GM12878 (cell line): Measurements from ENCODE around the gene SYCP2. TPM values are rescaled to one million over a fixed set of nuclear protein-coding genes. Genes with fewer than 3 reads are reported as not detected.
"Not testable (repeated sequence)": the region's sequence is repeated elsewhere in the genome, so short reads cannot be mapped to it uniquely, and the experiment has no call there.

ENCODE experiments used
- ATAC-seq: fragments of 200-7000 bp; cut with Tn5 transposase; 3 replicates; pipeline ENCODE4 v1.9.1; 2020; ENCODE audit warnings: mild to moderate bottlenecking, moderate library complexity
- BruUV-seq: library from RNA; stranded (reverse); fragments of 400-500 nt; replicated peaks from 2 replicates; lab custom pipeline; 2021; lab: Mats Ljungman, UMichigan
- CTCF ChIA-PET: fragments of 300-600 bp; sonication (Branson Sonifier 250); formaldehyde crosslinking; extraction: SDS; loops from one replicate; lab custom pipeline; 2021; ENCODE audit warnings: inconsistent platforms; lab: Yijun Ruan, JAX
- POLR2A ChIA-PET: fragments of 350-600 bp; formaldehyde crosslinking; extraction: SDS; loops from one replicate; lab custom pipeline; 2021; ENCODE audit warnings: inconsistent platforms; lab: Charles Lee
- RAD21 ChIA-PET: fragments of 300-600 bp; sonication (Branson Sonifier 250); formaldehyde crosslinking; loops from one replicate; lab custom pipeline; 2023; ENCODE audit warnings: antibody characterized with exemption; ENCODE audit not compliant: unreplicated experiment; lab: Charles Lee
- SMC1A ChIA-PET: fragments of 300-600 bp; sonication (Branson Sonifier 250); formaldehyde crosslinking; loops from one replicate; lab custom pipeline; 2023; ENCODE audit not compliant: unreplicated experiment, uncharacterized antibody; lab: Charles Lee
- DNase-seq: peaks from one replicate; pipeline ENCODE4 v3.0.0-alpha.2; 2011; ENCODE audit warnings: low read depth, low spot score
- FAIRE-seq: peaks from 3 replicates; lab custom pipeline; 2011; peaks lifted over from hg19 to GRCh38; lab: Jason Lieb, UNC
- H2AFZ ChIP-seq: 2 replicates; pipeline ENCODE4 v1.6.0; 2011; ENCODE audit warnings: low read depth, low read length, control low read depth; ENCODE audit not compliant: control insufficient read depth
- H3K27ac ChIP-seq: 2 replicates; pipeline ENCODE4 v1.5.1; 2011; ENCODE audit warnings: control low read depth; ENCODE audit not compliant: control insufficient read depth, insufficient read depth
- H3K27me3 ChIP-seq, 2 experiments: replicated peaks in 1 of 2; 2 replicates each; pipeline versions ENCODE4 v1.6.0 to v1.6.1; 2011; ENCODE audit warnings: low read length in 1 of 2; ENCODE audit not compliant: control insufficient read depth in 2 of 2, insufficient read depth in 2 of 2
- H3K36me3 ChIP-seq, 2 experiments: 2 replicates each; pipeline ENCODE4 v1.5.1; 2011; ENCODE audit warnings: low read length in 1 of 2; ENCODE audit not compliant: control insufficient read depth in 2 of 2, insufficient read depth in 2 of 2
- H3K4me1 ChIP-seq: 2 replicates; pipeline ENCODE4 v1.6.1; 2011; ENCODE audit warnings: mild to moderate bottlenecking, low read length, moderate library complexity, mixed read lengths; ENCODE audit not compliant: control insufficient read depth, insufficient read depth
- H3K4me2 ChIP-seq: 2 replicates; pipeline ENCODE4 v1.6.0; 2011; ENCODE audit warnings: control low read depth; ENCODE audit not compliant: control insufficient read depth, insufficient read depth
- H3K4me3 ChIP-seq: fragments of 200-600 bp; sonication (generic); 2 replicates; pipeline ENCODE4 v1.5.1; 2016
- H3K79me2 ChIP-seq: 2 replicates; pipeline ENCODE4 v1.6.0; 2011; ENCODE audit warnings: low read length; ENCODE audit not compliant: control insufficient read depth, insufficient read depth
- H3K9ac ChIP-seq: 2 replicates; pipeline ENCODE4 v1.8.0; 2011; ENCODE audit warnings: low read length, control low read depth, mixed read lengths; ENCODE audit not compliant: control insufficient read depth, insufficient read depth
- H3K9me3 ChIP-seq: replicated peaks from 3 replicates; pipeline ENCODE4 v1.5.1; 2011; ENCODE audit warnings: mild to moderate bottlenecking, low read length; ENCODE audit not compliant: control insufficient read depth, insufficient read depth
- H4K20me1 ChIP-seq: 2 replicates; pipeline ENCODE4 v1.6.0; 2011; ENCODE audit not compliant: control insufficient read depth, insufficient read depth
- KLF5 ChIP-seq: fragments of 450-650 bp; IDR thresholded peaks from 2 replicates; pipeline ENCODE4 v1.6.1; 2014; ENCODE audit warnings: mild to moderate bottlenecking; ENCODE audit not compliant: partially characterized antibody
- NFYB ChIP-seq: IDR thresholded peaks from 2 replicates; pipeline ENCODE4 v1.6.1; 2011; ENCODE audit warnings: low read depth, mild to moderate bottlenecking, low read length, improper control_type of control experiment, moderate library complexity; ENCODE audit not compliant: insufficient read depth
- ZBTB11 ChIP-seq: fragments of 450-650 bp; formaldehyde crosslinking; IDR thresholded peaks from 2 replicates; pipeline ENCODE4 v1.5.0; 2022; ENCODE audit warnings: mild to moderate bottlenecking, missing genetic modification characterization
- WGBS: methylation state at CpG from one replicate; pipeline ENCODE4 v1.1.6; 2016; ENCODE audit warnings: low lambda C conversion rate; ENCODE audit not compliant: insufficient replicate concordance, insufficient coverage; ENCODE audit errors: missing lambda C conversion rate; 5-methylcytosine and 5-hydroxymethylcytosine counted together
- in situ Hi-C: fragments of 300-500 bp; cut with MboI; formaldehyde crosslinking; loops from 9 replicates; pipeline ENCODE4 v1.14.3; 2018; ENCODE audit warnings: mixed read lengths
- intact Hi-C: fragments of 100-400 bp; cut with micrococcal nuclease; formaldehyde crosslinking; loops from one replicate; pipeline ENCODE4 v1.14.2; 2022; ENCODE audit not compliant: unreplicated experiment
- polyA plus RNA-seq, 11 experiments: library from polyadenylated mRNA; depleted of rRNA in 4 of 11; unstranded in 6 of 11; stranded (reverse) in 5 of 11; fragments of >200 nt; fragmentation: Nextera tagmentation in 4 of 11; fragmentation: Illumina TruSeq in 1 of 11; extraction: Ambion mirVana in 4 of 11; extraction: Trizol in 1 of 11; gene quantifications; 1 replicate in 1 of 11; 2 replicates in 10 of 11; pipeline versions ENCODE4 v1.2.1 to v1.2.3, GENCODE V29; 2011 to 2016; ENCODE audit warnings: inconsistent platforms in 2 of 11, missing spikeins in 2 of 11, low read depth in 1 of 11
- total RNA-seq, 4 experiments: library from RNA; depleted of rRNA in 3 of 4; stranded (reverse); fragments of >200 nt in 3 of 4; fragmentation: Illumina TruSeq in 1 of 4; extraction: Trizol in 1 of 4; gene quantifications; 2 replicates each; pipeline versions ENCODE4 v1.2.1 to v1.2.3, GENCODE V29; 2013 to 2021

SYCP2 gene
- total and polyA plus RNA-seq, 10 of the 15 experiments (the other 5 are each of a cell fraction or from before 2014, with no cell fraction given), result 0.01 to 0.18 (median 0.09) TPM; not detected in 2

- TF ChIP-seq NFYB (no peak), ZBTB11 (CRISPR knock-in tag) (no peak), KLF5 (no peak)
These were observed 75.5 kb downstream of the SYCP2 start (continued) for GRCh38 chr20:59857966-59858365.

GRCh38 chr20:59856941-59857340, 76.5 kb downstream of the SYCP2 start:
- CTCF ChIA-PET, H2AFZ ChIP-seq, POLR2A ChIA-PET, H3K4me1 ChIP-seq, FAIRE-seq, RAD21 ChIA-PET, H3K9me3 ChIP-seq, H3K4me3 ChIP-seq, H3K27ac ChIP-seq, ATAC-seq, in situ Hi-C loops, H3K4me2 ChIP-seq, H3K9ac ChIP-seq, H3K79me2 ChIP-seq, intact Hi-C loops, H3K36me3 ChIP-seq, DNase-seq, H4K20me1 ChIP-seq, H3K27me3 ChIP-seq, BruUV-seq: not testable (repeated sequence)
- 30% methylated on average over 5 of the region's 5 CpGs for WGBS
- SMC1A ChIA-PET, result interaction anchor here (1.1 kb wide), 1 partner anchor 9 kb away, joined by 4 read pairs; no protein-coding TSS in a partner anchor

- H3K27ac ChIP-seq, RAD21 ChIA-PET, H3K4me2 ChIP-seq, FAIRE-seq, H3K79me2 ChIP-seq, DNase-seq, H3K4me1 ChIP-seq, ATAC-seq, H3K27me3 ChIP-seq, H4K20me1 ChIP-seq, H2AFZ ChIP-seq, H3K36me3 ChIP-seq, SMC1A ChIA-PET, CTCF ChIA-PET, H3K9ac ChIP-seq, BruUV-seq, in situ Hi-C loops, intact Hi-C loops, H3K4me3 ChIP-seq, H3K9me3 ChIP-seq, POLR2A ChIA-PET: not testable (repeated sequence)
- no CpG with 5 or more reads among the region's 1 CpG for WGBS
These were observed 76.9 kb downstream of the SYCP2 start for GRCh38 chr20:59856526-59856925.
